DMS79 (cell line): ENCODE data around the gene MAML3.

Experiments used
- DNase-seq: peaks from one replicate; lab custom pipeline; 2025; lab: John Stamatoyannopoulos, UW

Gene MAML3

DNA sequence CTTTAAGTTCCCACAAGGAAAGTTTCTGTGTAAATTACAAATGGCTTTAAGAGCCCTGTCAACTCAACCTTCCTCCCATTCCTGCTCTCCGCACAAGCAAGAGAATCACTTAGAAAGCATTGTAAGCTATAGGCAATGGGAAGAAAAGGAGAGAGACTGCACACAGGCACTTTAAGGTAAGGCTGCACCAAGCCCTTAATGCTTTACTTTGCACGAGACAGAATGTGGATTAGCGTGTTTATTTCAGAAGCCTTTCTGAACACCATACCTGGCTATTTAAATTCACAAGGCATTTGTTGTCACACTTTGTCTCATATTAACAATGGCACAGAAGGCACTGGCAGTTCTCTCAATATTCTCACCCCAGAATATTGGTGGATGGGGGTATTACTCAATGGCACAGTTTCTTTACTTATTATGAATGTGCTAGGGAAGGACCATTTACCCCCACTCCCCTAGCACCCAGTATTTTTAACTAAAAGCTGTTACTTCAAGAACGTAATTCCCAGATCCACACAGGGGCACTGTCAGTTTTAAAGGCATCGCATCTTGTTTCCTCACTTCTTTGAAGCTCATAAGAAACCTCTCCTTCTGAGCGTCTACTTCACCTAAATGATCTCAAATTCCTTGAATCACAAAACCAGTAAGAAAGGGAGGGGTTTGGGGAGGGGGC is 150.0 kb downstream of the MAML3 start:
- no peak for DNase-seq

DNA sequence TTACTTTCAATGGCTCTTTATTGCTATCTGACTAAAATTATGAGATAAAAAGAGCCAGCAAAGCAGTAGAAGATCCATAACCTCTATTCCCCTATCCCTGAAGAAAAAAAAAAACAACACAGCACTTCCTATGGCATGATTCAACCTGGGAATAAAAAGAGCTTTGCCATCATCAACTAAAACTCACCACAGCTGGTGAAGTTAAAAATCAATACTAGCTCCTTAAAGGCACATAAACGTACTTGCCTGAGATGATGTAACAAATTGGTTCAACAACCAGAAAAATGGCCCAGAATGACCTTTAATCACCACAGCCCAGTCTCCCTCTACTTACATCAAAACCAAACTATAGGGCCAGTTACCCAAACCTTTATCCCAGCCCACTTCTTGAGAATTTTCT is 153.8 kb downstream of the MAML3 start:
- DNase-seq = no peak

DNA sequence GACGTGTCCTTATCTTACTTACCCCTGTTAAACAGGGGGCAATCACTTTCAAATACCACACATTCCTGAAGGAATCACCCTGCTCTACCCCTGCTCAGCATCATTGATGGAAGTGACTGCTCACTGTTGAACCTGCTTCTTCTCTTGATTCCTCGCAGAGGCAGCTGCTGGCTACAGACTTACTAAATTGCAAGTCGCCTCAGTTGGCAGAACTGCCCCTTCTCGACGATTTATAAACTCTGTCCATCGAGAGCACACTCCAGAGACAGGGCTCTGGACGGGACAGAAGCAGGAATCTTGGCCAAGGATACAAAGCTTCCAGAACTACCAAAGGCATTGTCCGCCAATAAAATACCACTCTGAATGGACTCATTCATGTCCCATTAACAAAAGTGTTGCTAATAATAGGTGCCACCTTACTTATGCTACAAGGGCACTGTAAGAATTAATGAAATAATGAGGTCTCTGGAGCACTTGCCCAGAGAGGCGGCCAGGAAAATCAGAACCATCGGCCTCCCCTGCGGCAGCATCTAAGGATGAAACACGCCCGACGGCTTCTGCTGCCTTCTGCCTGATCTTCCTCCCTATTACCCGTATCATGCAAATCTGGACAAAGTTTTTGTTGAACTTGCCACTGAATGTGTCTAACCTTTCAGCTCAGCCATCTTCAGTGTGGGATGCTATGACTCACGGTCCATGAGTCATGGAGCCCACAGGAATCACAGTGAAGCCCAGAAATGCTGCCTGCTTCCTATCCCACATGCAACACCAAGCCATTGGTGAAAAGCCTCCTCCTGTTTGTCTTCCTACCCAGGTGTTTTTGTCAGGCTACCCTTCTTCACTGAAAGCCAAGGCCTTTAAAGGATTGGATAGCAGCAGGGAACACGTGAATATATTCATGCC is 164.9 kb downstream of the MAML3 start:
- DNase-seq = no peak

DNA sequence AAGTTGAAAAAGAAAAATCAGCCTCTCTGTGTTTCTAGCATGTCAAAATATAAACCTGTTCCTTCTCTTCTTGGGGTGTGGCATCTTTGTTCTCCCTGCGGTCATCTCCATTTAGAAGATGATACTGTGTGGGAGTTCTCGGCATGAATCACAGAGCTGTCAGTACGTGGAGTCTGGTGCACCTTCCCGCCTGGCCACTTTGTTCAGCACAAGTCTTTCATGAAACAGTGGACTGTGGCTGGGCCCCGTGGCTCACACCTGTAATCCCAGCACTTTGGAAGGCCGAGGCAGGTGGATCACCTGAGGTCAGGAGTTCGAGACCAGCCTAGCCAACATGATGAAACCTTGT is 166.5 kb downstream of the MAML3 start:
- no peak for DNase-seq

DNA sequence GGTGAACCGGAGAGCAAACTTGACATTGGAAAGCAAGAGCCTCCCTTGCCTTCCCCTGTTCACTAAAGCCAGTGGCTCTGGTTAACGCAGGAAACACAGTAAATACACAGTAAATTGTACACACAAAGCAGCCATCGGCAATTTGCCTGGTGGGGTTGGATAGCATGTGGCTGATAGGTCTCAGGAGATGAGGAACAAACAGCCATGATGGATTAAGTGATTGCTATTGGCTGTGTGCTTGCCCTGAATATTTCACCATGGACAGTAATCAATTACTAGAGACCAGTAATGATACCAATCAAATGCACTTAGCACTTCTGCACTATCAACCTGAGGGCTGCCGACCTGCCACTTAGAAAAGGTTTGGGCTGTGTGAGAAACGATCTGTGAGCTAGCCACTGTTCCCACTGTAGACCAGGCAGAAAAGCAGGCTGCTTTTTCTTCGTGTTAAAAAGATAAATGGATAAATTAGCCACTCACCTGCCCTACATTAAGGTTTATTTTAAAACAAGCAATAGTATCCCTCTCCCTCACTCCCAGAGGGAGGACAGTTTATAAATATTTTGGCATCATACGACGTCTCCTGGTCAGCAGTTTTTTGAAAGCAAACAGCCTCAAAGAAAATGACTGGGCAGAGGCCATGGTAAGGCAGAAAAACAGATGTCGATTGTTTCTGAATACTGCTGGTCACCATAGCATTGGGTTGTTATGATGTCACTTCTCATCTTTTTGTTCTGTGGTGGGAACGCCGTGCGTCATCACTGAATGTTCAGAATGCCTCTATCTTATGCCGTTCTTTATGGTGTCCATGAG is 167.1 kb downstream of the MAML3 start:
- DNase-seq = no peak

DNA sequence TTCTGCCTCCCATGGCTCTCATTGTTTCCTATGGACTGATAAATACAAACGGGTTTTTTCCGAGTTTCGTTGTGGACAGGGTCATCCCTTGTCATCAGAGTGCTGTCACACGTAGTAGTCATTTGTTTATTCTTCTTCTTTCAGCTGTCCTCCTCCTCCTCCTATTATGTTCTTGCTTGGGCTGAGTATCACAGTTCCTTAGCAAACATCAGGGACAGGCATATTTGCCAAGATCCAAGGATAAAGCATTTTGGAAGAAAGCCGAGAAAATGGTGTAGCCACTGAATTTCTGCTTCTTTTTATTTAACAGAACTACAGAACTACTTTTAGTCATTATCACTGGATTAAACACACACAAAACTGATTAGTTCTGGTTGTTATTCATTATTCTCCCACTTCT is 167.9 kb downstream of the MAML3 start:
- no peak for DNase-seq

DNA sequence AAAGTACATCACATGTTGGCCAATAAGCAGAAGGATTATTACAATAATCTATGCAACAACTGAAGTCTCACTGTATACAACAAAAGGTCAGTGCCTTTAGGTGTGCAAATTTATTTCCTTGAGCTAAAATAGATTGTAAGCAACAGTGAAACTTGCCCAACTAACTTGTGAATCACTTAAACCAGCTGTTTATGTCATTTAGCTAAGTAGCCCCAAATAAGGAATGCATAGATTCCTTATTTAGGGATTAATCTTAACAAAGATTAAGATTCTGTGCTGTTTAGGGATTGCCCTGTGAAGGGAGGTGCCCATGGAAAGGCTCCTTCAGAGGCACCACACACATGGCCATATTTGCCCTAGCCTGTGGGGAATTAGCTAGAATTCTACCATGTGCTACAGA is 168.6 kb downstream of the MAML3 start:
- no peak for DNase-seq

DNA sequence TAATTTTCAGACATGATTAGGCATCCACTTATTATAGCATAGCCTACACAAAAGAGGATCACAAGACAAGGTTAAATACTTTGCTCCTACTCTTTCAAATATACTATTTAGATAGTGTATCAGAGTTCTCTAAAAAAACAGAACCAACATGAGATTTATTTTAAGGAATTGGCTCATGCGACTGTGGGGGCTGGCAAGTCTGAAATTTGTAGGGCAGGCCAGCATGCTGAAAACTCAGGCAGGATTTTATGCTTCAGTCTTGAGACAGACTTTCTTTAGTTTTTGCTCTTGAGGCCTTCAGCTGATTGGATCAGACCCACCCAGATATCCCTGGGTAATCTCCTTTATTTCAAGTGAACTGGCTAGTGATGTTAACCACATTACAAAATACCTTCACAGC is 169.5 kb downstream of the MAML3 start:
- DNase-seq = no peak

DNA sequence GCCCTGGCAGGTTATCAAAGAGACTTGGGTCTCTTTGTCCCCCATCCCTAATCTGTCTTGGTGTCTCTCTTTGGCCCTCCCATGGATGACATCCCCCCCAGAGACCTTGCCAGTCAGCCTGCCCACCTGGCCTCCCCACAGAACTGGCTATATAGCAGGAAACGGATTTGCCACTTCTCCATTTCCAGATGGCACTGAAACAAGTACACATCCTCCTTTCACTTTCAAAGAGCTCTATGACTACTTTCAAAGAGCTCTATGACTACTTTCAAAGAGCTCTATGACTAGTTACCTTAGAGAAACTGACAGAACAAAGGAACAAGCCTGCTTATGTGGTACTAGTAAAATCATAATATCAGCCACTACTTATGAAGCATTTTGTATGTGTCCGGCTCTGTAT is 175.3 kb downstream of the MAML3 start:
- DNase-seq = peak; percentile 46

DNA sequence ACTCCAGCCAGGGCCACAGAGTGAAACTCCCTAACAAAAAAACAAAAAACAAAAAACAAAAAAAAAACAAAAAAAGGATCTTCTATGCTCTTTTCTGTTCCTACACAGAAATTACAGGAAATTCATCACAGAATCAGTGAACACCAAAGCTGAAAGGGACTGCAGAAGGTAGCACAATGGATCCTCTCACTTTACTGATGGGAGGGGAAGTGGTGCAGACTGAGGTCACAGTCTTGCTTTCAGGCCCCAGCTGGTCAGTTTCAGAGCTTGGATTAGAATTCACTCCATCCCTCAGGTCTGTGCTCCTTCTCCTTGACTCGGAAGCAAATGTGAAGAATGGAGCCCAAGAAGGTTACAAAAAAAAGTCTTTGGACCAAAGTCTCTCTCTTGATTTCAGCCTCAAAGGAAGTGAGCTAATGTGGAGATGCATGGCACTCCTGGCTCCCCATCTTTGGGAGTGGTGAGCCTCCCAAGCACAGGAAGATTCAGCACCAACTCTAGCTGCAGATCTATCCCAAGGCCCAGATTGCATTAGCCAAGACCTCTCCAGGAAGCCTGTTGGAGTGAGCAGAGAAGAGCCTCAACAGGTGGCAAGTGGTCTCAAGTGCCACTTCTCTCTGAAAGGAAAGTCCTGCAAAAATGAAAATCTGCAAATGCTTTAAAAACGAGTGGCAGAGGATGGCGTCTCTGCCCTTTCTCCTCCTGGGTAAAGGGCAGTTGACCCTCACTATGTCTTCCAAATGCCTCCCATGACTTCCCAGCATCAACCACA is 176.0 kb downstream of the MAML3 start:
- peak; percentile 68 for DNase-seq

DNA sequence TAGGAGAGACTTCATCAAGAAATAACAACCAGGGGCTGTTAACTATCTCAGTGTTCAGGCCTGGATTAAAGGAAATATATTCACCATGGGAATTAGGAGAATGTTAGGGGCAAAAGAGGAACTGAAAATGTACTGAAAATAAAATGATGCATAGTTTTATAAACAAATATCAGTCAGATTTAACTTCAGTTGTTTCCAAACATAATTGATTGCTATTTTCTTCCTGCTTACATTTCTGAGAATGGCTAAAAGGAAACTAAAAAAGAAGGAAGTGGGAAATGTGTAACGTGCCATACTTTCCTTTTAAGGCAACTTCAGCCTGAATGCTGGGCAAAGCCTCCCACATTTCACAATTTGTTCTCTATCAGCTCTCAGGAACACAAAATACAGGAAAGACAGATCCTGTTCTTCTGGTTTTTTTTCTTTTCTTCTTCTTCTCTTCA is 178.1 kb downstream of the MAML3 start:
- DNase-seq = no peak

DNA sequence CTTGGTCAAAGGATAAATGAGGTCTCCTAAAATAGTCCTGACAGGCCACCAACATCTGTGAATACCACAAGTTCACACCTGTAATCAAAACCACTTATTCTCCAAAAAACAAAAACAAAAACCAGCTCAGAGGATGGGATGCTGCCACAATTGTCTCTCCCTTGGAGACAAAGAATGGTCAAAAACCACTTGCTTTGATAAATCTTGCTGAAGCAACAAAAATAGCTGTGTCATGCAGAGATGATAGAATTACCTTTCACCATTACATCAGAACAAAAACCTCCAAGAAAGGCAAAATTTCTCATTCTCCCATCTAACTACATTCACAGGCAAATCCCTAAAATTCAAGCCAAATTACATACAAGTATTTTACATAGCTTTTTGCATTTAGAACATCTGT is 180.4 kb downstream of the MAML3 start:
- DNase-seq = no peak

DNA sequence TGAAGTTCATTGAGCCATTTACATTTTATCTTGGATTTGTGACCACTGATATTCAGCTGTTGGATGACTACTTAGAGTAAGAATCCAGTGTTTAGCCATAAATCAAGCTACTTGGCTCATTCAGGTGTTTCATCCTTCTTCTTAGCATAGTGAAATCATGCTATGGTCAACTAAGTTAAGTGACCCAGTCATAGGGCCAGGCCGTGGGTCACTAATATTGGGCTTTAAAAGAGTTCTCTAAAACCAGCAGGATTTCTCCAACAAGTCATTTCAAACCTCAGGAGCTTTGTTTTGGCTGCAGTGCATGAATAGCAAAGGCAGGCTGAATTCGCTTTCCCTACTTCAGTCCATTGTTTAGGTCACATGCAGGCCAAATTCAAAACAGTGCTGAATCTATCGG is 181.0 kb downstream of the MAML3 start:
- DNase-seq = no peak

DNA sequence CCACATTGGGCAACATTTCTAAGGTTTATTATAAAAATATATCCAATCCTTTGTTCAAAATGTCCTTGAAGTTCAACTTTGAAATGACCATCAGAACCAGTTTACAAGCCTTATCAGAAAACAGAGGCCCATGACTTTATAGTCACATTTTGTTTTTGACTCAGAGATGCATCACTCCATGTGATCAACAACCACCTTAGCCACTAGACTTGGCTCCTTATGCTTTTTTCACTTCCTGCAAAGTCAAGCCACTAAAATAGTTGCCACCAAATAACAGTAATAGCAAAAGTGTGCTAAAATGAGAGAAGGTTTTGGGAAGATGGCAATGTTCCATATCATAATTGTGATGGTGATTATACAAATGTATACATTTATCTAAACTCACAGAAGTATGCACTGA is 181.7 kb downstream of the MAML3 start:
- DNase-seq = no peak

DNA sequence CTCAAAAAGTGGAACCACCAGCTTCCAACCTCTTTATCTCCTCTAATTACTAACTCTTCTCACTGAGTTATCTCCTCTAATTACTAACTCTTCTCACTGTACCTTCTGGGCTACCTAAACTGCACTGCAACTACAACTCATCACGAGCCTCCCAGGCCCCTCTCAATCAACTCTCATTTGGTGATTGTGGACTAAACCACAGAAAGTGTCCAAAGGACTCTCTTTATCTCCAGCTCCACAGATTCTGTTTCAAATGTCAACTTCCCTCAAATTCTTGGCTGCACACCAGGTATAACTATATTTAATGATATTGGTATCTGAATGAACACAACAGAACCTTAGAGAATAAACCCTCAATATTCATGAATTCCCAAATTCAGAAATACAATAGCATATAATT is 182.9 kb downstream of the MAML3 start:
- DNase-seq = no peak

DNA sequence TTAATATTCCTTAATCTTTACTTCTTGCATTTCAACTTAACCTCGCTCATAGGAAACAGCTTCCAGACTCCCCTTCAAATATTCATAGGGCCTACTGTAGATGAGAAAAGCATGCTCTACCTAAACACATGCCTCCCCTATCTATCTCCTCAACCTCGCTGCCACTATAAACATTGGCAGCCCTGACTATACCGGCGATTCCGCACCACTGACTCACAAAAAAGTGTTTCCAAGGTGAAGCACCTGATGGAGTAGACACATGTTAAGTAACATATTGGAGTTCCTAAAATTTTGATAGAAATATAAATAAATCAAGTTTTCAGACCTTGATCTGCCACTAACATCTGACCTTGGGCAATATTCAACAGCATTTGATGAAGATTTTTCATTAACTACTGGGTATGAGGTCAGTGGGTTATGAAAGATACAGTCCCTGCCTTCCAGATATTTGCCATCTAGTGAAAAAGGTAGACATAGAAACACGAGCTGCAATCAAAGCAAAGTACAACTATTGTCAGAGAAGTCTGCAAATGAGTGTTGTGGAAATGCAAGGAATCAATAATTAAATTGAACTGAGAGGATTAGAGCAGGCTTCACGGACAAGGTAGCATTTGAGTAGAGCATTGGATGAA is 184.2 kb downstream of the MAML3 start:
- DNase-seq = no peak

DNA sequence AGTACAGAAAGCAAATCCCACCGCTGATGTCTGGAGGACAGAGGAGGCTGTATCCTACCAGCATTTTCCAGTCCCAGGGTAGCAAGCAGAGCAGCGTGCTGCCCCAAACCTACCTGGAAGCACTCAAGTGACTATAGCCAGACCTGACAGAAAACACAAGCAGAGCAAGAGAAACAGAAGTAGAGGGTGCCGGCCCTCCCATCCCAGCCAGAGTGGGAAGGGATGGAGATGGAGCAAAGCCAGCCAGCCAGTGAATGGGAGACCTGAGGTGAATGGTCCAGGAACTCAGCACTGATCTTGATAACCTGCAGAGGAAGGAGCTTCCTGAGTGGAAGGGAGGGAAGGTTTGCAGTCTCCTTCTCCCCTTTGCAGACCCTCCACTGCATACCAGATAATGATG is 185.2 kb downstream of the MAML3 start:
- DNase-seq = no peak

DNA sequence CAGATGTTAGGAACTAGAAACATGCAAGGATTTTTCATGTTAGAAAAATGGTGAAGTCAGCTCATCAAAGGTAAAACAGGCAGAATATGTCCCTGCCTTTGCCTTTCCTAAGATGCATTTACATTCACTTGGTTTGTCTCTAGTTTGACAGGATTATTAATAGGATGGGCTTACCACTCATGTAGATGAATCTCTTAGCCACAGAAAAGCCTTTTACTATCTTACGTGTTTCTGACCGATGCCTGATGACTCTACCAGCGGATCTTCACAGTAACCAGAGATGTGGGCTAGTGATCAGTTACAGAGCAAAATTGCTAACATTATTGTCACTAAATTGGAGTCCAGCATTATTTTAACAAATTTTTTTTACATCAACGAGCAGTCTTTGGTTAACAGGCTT is 187.6 kb downstream of the MAML3 start:
- no peak for DNase-seq

DNA sequence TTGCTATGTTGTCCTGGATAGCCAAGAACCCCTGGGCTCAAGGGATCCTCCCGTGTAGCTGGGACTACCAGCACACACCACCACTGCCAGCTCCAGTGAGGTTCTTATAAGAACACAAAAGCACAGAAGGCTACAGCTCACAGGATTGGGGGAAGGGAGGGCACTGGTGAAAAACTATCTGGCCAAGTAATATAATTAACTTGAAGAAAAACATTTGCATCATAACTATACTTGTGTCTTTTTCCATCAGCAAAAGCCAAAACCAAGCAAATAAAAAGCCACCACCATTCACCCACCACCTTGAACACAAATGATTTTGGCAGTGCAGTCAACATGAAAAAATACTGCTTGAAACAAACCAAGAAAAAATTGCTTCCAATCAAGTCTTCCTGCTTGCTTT is 188.2 kb downstream of the MAML3 start:
- no peak for DNase-seq

DNA sequence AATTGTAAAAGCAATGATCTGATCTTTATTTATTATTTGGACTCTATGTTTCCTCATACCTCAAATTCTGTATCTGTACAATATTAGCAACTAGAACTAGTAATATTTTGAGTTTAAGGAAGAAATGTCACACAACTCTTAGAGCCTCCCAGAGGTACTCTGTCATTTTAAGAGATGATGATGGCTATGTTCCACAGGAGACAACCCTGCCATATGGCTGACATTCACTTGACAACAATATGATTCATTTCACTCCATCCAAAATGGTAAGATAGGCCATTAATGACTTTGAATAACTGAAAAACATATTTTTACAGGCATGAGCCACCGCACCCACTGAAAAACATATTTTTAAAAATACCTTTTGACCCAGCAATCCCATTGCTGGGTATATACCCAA is 190.3 kb downstream of the MAML3 start:
- no peak for DNase-seq

DNA sequence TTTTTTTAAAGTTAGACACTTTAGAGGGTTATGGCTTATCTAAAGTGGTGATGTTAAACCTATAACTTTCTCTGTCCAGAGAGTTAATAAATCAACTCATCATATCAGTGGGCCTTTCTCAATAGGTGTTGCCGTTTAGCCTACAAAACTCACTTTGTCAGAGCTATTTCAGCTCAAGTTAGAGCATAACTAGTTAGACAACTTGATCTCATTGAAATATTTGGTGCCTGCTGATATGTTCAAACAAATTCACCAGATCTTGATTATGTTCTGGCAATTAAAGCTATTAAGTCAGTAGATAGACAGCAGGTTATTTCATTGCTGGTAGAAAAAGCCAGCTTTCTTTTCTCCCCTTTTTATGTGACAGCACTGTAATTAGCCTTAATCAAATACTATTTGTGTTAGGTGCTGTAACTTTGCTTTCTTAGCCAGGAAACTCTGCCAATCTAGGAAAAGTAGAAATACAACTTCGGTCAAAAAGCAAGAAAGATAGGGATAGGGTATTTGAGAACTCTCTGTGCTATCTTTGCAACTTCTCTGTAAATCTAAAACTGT is 191.8 kb downstream of the MAML3 start:
- DNase-seq = no peak
